Endodermal cell (in vitro differentiated cells): ENCODE results near the gene CHD6. TPM values are rescaled to one million over a fixed set of nuclear protein-coding genes. Genes with fewer than 3 reads are reported as not detected.

ENCODE experiments used
- DNase-seq: peaks from one replicate; pipeline ENCODE4 v3.0.0-alpha.2; 2017
- H3K27ac ChIP-seq: 2 replicates; pipeline ENCODE4 v1.5.1; 2013; ENCODE audit warnings: mild to moderate bottlenecking, low read depth, low read length, moderate library complexity
- H3K27me3 ChIP-seq: 2 replicates; pipeline ENCODE4 v1.6.1; 2013; ENCODE audit warnings: mild to moderate bottlenecking, low read length, moderate library complexity; ENCODE audit not compliant: insufficient read depth, control insufficient read depth, poor library complexity, severe bottlenecking
- H3K36me3 ChIP-seq: 2 replicates; pipeline ENCODE4 v1.7.0; 2013; ENCODE audit warnings: mild to moderate bottlenecking, low read length, moderate library complexity; ENCODE audit not compliant: control insufficient read depth, insufficient read depth
- H3K4me1 ChIP-seq: one replicate; pipeline ENCODE4 v1.7.0; 2013; ENCODE audit warnings: low read length; ENCODE audit not compliant: control insufficient read depth, insufficient read depth
- H3K4me3 ChIP-seq: 2 replicates; pipeline ENCODE4 v1.5.1; 2013; ENCODE audit warnings: mild to moderate bottlenecking, low read length, moderate library complexity
- H3K9ac ChIP-seq: 2 replicates; pipeline ENCODE4 v1.6.1; 2013; ENCODE audit warnings: mild to moderate bottlenecking, low read length, moderate library complexity; ENCODE audit not compliant: poor library complexity, severe bottlenecking; ENCODE audit errors: extremely low read depth
- H3K9me3 ChIP-seq: 2 replicates; pipeline ENCODE4 v1.6.1; 2013; ENCODE audit warnings: mild to moderate bottlenecking, low read length, moderate library complexity; ENCODE audit not compliant: control insufficient read depth
- H3K27ac Mint-ChIP-seq: 2 replicates; pipeline ENCODE4 v1.8.0; 2020; ENCODE audit warnings: mixed read lengths
- H3K27me3 Mint-ChIP-seq: 2 replicates; pipeline ENCODE4 v1.8.0; 2021; ENCODE audit warnings: mild to moderate bottlenecking, mixed read lengths; ENCODE audit not compliant: insufficient read depth
- H3K36me3 Mint-ChIP-seq: 2 replicates; pipeline ENCODE4 v1.8.0; 2020; ENCODE audit warnings: low read depth, mixed read lengths
- H3K4me1 Mint-ChIP-seq: 2 replicates; pipeline ENCODE4 v1.8.0; 2020; ENCODE audit warnings: mixed read lengths
- H3K4me3 Mint-ChIP-seq: 2 replicates; pipeline ENCODE4 v1.8.0; 2020; ENCODE audit warnings: mild to moderate bottlenecking, moderate library complexity, mixed read lengths
- H3K9me3 Mint-ChIP-seq: 2 replicates; pipeline ENCODE4 v1.8.0; 2020; ENCODE audit warnings: mild to moderate bottlenecking, mixed read lengths
- CTCF ChIP-seq: fragments of 200-600 bp; sonication (generic); conservative IDR thresholded peaks from 2 replicates; pipeline ENCODE4 v1.5.0; 2021; ENCODE audit warnings: antibody characterized with exemption, mild to moderate bottlenecking
- WGBS, 2 experiments: methylation state at CpG; one replicate each; pipeline versions ENCODE4 v1.1.5 to v1.1.7; 2013; ENCODE audit warnings: missing lambda C conversion rate in 2 of 2, mixed read lengths in 1 of 2; ENCODE audit not compliant: insufficient coverage in 1 of 2, insufficient read length in 1 of 2; 5-methylcytosine and 5-hydroxymethylcytosine counted together
- total RNA-seq, 2 donors: library from RNA; stranded (reverse); fragmentation: NEBNext Ultra II Directional in 1 of 2; extraction: Animal tissue kit (Norgen Biotek cat#: 25700) in 1 of 2; gene quantifications; 2 replicates in 1 of 2; 3 replicates in 1 of 2; pipeline ENCODE4 v1.2.1, GENCODE V29; 2021

The CHD6 gene
- total RNA-seq, 2 donors from 2014 or later: 82.5 to 107 TPM

- Mint-ChIP-seq H3K4me1 (peaks cover 2% of the 10 kb centered on the region), H3K27ac (no peak overlapping the region), H3K9me3 (no peaks in the 10 kb centered on the region), H3K4me3 (no peak overlapping the region), H3K36me3 (peaks cover 78% of the 10 kb centered on the region), H3K27me3 (no peaks in the 10 kb centered on the region)
- no peak overlapping the region for H3K27ac ChIP-seq
- H3K27me3 ChIP-seq: no peaks in the 10 kb centered on the region
- H3K9me3 ChIP-seq: no peaks in the 10 kb centered on the region
- TF ChIP-seq CTCF: no peak
- peaks cover 95% of the 10 kb centered on the region for H3K36me3 ChIP-seq
- H3K9ac ChIP-seq: no peak overlapping the region
- no peak for DNase-seq
- no peaks in the 10 kb centered on the region for H3K4me1 ChIP-seq
- H3K4me3 ChIP-seq: no peak overlapping the region
- 93% methylated on average over 2 of the region's 3 CpGs; no CpG with 5 or more reads in 1 of the 2 experiments for WGBS, 2 experiments
These were observed 194.2 kb downstream of the CHD6 start for GRCh38 chr20:41424011-41424410.

- no peak for DNase-seq
- Mint-ChIP-seq H3K27ac (no peak overlapping the region), H3K27me3 (no peaks in the 10 kb centered on the region), H3K9me3 (no peaks in the 10 kb centered on the region), H3K4me1 (peaks cover 6% of the 10 kb centered on the region), H3K4me3 (no peak overlapping the region), H3K36me3 (peaks cover 77% of the 10 kb centered on the region)
- Histone ChIP-seq H3K27me3 (no peaks in the 10 kb centered on the region), H3K27ac (no peak overlapping the region), H3K4me3 (no peak overlapping the region), H3K9ac (no peak overlapping the region), H3K9me3 (no peaks in the 10 kb centered on the region), H3K4me1 (peaks cover 2% of the 10 kb centered on the region), H3K36me3 (peaks cover 91% of the 10 kb centered on the region)
- no peak for TF ChIP-seq CTCF
- WGBS, 2 experiments: 99 to 100% methylated on average over 1 to 2 of the region's 2 CpGs
These were observed 195.2 kb downstream of the CHD6 start for GRCh38 chr20:41422953-41423352.

- H3K4me3 Mint-ChIP-seq: no peak overlapping the region
- TF ChIP-seq CTCF: no peak
- Histone ChIP-seq H3K27ac (no peak overlapping the region), H3K4me1 (peaks cover 2% of the 10 kb centered on the region), H3K9ac (no peak overlapping the region), H3K36me3 (peaks cover 90% of the 10 kb centered on the region), H3K9me3 (no peaks in the 10 kb centered on the region), H3K4me3 (no peak overlapping the region), H3K27me3 (no peaks in the 10 kb centered on the region)
- no peaks in the 10 kb centered on the region for H3K27me3 Mint-ChIP-seq
- peaks cover 84% of the 10 kb centered on the region for H3K36me3 Mint-ChIP-seq
- H3K27ac Mint-ChIP-seq: no peak overlapping the region
- 95 to 96% methylated on average over 6 to 7 of the region's 7 CpGs for WGBS, 2 experiments
- no peaks in the 10 kb centered on the region for H3K9me3 Mint-ChIP-seq
- peaks cover 5% of the 10 kb centered on the region for H3K4me1 Mint-ChIP-seq
- DNase-seq: no peak
These were observed 199.4 kb downstream of the CHD6 start for GRCh38 chr20:41418739-41419293.
